Esophagus (tissue), 2 donors: ENCODE data around the gene ENTPD6. TPM values are rescaled to one million over a fixed set of nuclear protein-coding genes. Genes with fewer than 3 reads are reported as not detected.

Experiments used
- H3K27ac ChIP-seq, 2 donors: one replicate each; pipeline ENCODE4 v1.5.1; 2013; ENCODE audit warnings: low read depth in 2 of 2, mild to moderate bottlenecking in 2 of 2, inconsistent platforms in 1 of 2, low read length in 1 of 2, moderate library complexity in 1 of 2
- H3K27me3 ChIP-seq, 2 donors: one replicate each; pipeline ENCODE4 v1.6.1; 2013; ENCODE audit warnings: low read length in 2 of 2, control low read depth in 1 of 2, mild to moderate bottlenecking in 1 of 2; ENCODE audit not compliant: insufficient read depth in 2 of 2, control insufficient read depth in 1 of 2
- H3K36me3 ChIP-seq, 2 donors: one replicate each; pipeline ENCODE4 v1.6.1; 2013; ENCODE audit warnings: low read length in 1 of 2; ENCODE audit not compliant: control insufficient read depth in 2 of 2, insufficient read depth in 2 of 2
- H3K4me1 ChIP-seq, 2 donors: one replicate each; pipeline ENCODE4 v1.6.1; 2013; ENCODE audit warnings: low read length in 1 of 2; ENCODE audit not compliant: control insufficient read depth in 2 of 2, insufficient read depth in 2 of 2
- H3K4me3 ChIP-seq, 2 donors: one replicate each; pipeline ENCODE4 v1.5.1; 2013; ENCODE audit warnings: low read length in 2 of 2, mild to moderate bottlenecking in 2 of 2, low read depth in 1 of 2, moderate library complexity in 1 of 2
- H3K9me3 ChIP-seq, 2 donors: one replicate each; pipeline ENCODE4 v1.6.1; 2013; ENCODE audit warnings: mild to moderate bottlenecking in 2 of 2, low read depth in 1 of 2, low read length in 1 of 2, moderate library complexity in 1 of 2; ENCODE audit not compliant: control insufficient read depth in 2 of 2, insufficient read depth in 1 of 2
- WGBS, 2 donors: extraction: QIAGEN DNeasy Blood & Tissue Kit; methylation state at CpG; one replicate each; pipeline ENCODE4 v1.1.7; 2013; 5-methylcytosine and 5-hydroxymethylcytosine counted together
- polyA plus RNA-seq, 2 donors: library from polyadenylated mRNA; stranded (reverse); fragments of 200-250 nt; gene quantifications; one replicate each; pipeline ENCODE4 v1.2.3, GENCODE V29; 2013
- donor health status: healthy with polysubstance abuse.
- donor health status: Bipolar disorder and iron deficiency.

The ENTPD6 gene
- polyA plus RNA-seq, 2 donors, result 26.4 to 38.5 TPM

DNA sequence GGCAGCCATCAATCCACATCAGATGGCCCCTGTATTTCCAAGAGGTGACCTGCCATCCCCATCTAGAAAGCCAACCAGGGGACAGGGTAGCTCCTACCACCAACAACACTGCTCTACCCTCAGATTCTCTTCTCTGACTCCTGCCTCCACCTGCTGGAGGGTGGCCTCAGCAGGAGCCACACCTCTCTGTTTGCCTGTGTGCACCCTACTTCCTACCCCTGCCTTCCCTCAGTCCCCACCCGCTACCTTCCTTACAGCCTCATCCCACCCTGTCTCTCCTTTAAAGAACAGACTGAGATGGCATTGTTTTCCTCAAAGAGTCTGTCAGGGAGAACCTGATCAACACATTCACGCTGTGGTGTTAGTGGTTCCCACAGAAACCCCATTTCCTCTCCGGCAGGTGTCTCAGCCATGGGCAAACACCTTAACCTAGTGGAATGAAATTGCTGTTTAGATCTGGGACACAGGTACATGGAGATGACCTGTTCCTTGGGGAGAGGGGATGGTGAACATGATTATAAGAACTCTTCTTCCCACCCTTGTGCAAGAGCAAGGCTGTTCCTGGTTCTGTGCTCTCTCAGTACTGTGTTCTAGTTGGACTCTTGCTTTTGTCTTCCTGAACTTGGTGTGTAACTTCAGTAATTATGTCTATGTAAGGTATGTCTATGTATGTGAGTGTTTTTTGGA lies 1.8 kb downstream of the ENTPD6 start:
- WGBS, 2 donors, result 85 to 87% methylated on average over 3 of the region's 3 CpGs
- Histone ChIP-seq H3K27ac (no peak overlapping the region), H3K36me3 (no peaks in the 10 kb centered on the region), H3K4me3 (no peak overlapping the region), H3K9me3 (no peaks in the 10 kb centered on the region), H3K4me1 (peaks cover 6 to 9% of the 10 kb centered on the region in 2 donors), H3K27me3 (no peaks in the 10 kb centered on the region)

DNA sequence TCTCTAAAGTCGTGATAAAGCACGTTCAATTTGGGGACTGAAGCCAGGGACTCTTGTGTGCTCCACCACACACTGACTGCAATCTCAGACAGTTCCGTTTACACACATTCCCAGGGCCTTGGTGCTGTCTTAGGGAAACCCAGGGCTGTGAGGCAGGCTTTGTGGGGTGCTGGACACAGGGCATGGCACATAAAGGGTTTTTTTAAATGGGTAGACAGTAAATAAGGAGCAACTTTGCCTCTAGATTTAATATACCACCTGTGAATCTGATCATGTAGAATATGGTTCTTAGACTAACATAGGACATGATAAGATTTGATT lies 2.3 kb downstream of the ENTPD6 start:
- H3K27me3 ChIP-seq, result no peaks in the 10 kb centered on the region
- H3K9me3 ChIP-seq, result no peaks in the 10 kb centered on the region
- 72% methylated on average over 3 of the region's 3 CpGs for WGBS, 2 donors
- H3K4me1 ChIP-seq, result peaks cover 6 to 9% of the 10 kb centered on the region in 2 donors
- H3K36me3 ChIP-seq, result no peaks in the 10 kb centered on the region
- H3K27ac ChIP-seq, result no peak overlapping the region
- no peak overlapping the region for H3K4me3 ChIP-seq

DNA sequence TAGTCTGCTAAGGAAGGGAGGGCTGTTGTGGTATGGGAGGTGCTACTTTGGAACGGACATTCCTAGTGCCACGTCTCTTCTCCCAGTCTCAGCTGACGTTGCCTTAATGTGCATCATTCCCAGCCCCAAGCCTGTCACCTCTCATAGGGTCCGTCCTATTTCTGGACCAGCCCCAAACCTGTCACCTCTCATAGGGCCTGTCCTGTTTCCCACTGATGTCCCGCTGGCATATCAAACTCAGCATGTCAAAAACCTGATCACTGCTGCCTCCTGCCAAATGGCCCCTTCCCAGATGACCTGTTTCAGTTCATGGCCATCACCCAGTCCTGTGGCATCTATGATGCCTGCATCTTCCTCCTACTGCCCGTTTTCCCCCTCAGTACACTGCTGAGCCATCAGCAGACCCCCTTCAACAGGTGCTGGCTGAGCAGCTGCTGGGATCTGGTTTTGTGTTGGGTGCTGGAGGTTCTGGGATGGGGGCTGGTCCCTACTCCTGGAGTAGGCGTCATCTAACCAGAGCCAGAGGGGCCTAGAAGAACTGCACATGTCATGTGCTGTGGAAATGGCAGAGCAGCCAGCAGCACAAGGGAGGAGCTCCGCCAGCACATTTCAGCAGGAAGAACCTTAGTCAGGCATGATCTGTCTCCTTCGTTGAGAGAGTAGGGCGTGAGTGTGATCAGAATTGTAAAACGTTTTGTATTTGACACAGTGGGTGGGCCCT lies 3.3 kb downstream of the ENTPD6 start:
- Histone ChIP-seq H3K4me3 (no peak overlapping the region), H3K4me1 (peaks cover 6 to 9% of the 10 kb centered on the region in 2 donors), H3K9me3 (no peaks in the 10 kb centered on the region), H3K27ac (no peak overlapping the region), H3K27me3 (no peaks in the 10 kb centered on the region), H3K36me3 (no peaks in the 10 kb centered on the region)
- 74 to 81% methylated on average over 11 of the region's 11 CpGs for WGBS, 2 donors

DNA sequence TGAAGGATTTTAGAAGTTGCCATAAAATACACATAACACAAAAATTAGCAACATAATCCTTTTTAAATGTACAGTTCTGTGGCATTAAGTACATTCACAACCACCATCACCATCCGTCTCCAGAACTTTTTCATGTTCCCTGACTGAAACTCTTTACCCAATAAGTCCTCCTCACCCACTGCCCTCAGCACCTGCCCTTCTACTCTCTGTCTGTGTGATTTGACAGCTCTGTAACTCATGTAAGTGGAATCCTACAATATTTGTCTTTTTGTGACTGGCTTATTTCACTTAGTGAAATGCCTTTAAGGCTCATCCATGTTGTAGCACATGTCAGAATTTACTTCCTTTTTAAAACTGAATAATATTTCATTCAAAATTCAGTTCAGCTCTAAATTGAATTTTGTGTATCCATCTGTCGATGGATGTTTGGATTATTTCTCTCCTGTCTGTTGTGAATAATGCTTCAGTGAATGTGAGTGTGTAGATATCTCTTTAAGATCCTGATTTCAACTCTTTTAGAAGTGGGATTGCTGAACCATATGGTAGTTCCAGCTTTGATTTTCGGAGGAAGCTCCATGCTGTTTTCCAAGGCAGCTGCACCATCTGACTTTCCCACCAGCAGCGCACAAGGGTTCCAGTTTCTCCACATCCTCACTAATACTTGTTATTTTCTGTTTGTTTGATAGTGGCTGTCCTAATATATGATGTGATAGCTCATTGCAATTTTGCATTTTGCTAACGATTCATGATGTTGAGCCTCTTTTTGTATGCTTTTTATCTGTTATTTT lies 4.2 kb downstream of the ENTPD6 start:
- no peak overlapping the region for H3K27ac ChIP-seq
- no peak overlapping the region for H3K4me3 ChIP-seq
- H3K4me1 ChIP-seq, result peaks cover 6 to 9% of the 10 kb centered on the region in 2 donors
- H3K36me3 ChIP-seq, result no peaks in the 10 kb centered on the region
- H3K9me3 ChIP-seq, result no peaks in the 10 kb centered on the region
- WGBS, 2 donors, result 76 to 79% methylated on average over 5 of the region's 5 CpGs
- no peaks in the 10 kb centered on the region for H3K27me3 ChIP-seq

DNA sequence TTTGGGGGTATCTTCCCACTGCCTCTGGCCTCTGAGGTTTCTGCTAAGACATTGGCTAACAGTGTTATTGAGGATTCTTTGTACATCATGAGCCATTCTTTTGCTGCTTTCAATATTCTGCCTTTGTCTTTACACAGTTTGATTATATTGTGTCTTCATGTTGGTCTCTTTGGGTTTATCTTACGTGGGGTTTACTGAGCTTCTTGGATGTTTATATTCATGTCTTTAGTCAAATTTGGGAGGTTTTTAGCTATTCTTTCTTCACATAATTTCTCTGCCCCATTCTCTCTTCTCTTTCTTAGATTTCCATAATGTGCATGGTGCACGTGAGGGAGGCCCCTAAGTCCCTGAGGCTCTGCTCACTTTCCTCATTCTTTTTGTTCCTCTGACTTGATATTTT lies 7.6 kb downstream of the ENTPD6 start:
- peaks cover 0 to 4% of the 10 kb centered on the region in 2 donors for H3K9me3 ChIP-seq
- H3K4me1 ChIP-seq, result peaks cover 0 to 18% of the 10 kb centered on the region in 2 donors
- WGBS, 2 donors, result 43 to 79% methylated on average over 2 of the region's 2 CpGs

DNA sequence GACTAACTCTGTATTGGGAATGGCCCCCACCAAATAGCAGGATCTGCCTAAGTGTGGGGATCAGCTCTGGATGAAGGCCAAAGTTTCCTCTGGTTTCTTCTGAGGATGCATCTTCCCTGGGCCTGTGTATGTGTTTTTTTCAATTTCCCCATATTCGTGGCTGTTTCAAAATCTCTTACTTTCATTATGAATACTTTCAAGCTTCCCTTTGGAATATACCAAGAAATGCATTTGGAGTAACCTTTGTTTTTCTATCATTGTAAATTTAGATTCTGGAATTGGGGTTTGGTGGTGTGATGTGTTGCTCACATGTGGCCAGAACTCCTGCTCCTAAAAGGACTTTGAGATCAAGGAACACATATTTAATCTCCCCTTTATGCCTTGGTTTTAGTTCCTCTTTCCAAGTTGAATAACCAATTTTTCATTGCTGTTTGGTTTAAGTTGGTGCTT lies 8.4 kb downstream of the ENTPD6 start:
- H3K4me3 ChIP-seq, result no peak overlapping the region
- H3K4me1 ChIP-seq, result peaks cover 0 to 16% of the 10 kb centered on the region in 2 donors
- peaks cover 0 to 5% of the 10 kb centered on the region in 2 donors for H3K36me3 ChIP-seq
- H3K27ac ChIP-seq, result no peak overlapping the region
- WGBS, 2 donors, result 62 to 65% methylated on average over 1 of the region's 1 CpG
- no peaks in the 10 kb centered on the region for H3K27me3 ChIP-seq
- peaks cover 0 to 4% of the 10 kb centered on the region in 2 donors for H3K9me3 ChIP-seq

More for the DNA sequence above, 7.6 kb downstream of the ENTPD6 start:
- Histone ChIP-seq H3K27ac (no peak overlapping the region), H3K4me3 (no peak overlapping the region), H3K36me3 (peaks cover 0 to 5% of the 10 kb centered on the region in 2 donors), H3K27me3 (no peaks in the 10 kb centered on the region)

DNA sequence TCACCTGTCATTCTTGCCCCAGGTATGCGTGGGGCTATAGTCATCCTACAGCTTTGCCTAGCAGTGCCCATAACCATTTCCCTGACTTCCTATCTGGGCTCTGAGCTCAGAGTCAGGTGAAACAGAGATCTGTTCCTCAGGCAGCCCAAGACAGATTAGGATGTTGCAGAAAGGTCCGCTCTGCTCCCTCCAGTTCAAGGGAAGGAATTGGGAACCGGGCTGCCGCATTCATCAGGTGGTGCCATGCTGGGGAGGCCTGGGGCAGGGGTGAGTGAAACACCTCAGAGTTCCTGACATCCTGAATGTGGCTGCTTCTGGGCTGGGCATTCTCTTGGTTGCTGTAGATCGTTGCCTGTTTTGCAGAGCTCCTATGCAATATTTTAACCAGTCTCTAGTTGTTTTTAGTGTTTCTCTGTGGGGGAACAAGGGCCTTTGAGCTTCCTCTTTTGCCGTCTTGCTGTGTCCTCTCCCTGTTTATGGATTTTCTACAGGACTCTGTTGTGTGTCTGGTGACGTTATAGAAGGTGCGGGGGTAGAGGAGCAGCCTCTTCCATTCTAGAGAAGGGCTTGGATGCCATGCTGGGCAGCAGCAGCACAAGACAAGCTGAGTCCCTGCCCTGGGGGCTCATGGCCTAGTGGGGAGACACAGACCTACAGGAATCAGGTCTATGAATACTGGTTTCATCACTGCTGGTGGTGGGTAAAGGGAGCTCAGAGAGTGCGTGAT lies 9.2 kb downstream of the ENTPD6 start:
- 80 to 83% methylated on average over 9 of the region's 9 CpGs for WGBS, 2 donors
- Histone ChIP-seq H3K9me3 (peaks cover 0 to 4% of the 10 kb centered on the region in 2 donors), H3K4me3 (no peak overlapping the region), H3K27me3 (no peaks in the 10 kb centered on the region), H3K4me1 (peaks cover 0 to 13% of the 10 kb centered on the region in 2 donors), H3K36me3 (peaks cover 0 to 5% of the 10 kb centered on the region in 2 donors), H3K27ac (no peak overlapping the region)

DNA sequence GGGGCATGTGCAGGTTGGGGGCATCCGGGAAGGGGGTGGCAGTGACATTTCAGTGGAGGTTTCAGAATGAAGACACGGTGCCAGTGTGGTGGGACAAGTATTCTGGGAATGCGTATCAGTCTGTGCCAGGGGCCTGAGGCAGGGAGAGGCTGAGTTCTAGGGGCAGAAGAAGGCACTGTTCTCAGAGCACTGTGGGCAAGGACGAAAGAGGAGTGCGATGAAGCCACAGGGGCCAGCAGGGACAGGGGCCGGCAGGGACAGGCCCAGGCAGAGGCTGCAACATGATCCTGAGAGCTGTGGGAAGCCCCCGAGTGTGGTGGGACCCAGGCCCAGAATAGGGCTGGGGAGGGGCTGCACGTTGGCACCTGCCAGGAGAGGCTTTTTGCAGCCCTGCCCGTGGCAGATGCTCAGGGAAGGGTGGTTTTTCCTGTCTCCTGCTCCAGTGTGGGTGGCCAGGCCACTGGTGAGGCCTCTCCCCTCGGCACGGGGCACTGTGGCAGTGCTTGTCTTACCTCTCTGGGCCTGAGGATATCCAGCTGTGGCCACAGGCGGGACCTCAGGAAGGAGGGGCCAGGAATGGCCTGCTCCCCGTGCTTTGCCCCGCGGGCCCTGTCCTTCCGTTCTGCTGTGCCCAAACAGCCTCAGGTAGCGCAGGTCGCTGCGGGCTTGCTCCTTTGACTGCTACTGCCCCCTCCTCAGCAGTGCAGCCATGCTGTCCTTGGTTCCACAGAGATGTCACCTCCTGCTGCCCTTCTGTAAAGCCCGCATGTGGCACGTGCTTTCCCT lies 10.0 kb downstream of the ENTPD6 start:
- 50 to 67% methylated on average over 21 of the region's 21 CpGs for WGBS, 2 donors
- Histone ChIP-seq H3K4me1 (peaks cover 0 to 13% of the 10 kb centered on the region in 2 donors), H3K36me3 (peaks cover 0 to 9% of the 10 kb centered on the region in 2 donors), H3K27me3 (no peaks in the 10 kb centered on the region), H3K9me3 (peaks cover 0 to 4% of the 10 kb centered on the region in 2 donors), H3K27ac (no peak overlapping the region), H3K4me3 (no peak overlapping the region)
